PC-3 (cell line): Measurements from ENCODE around the gene FAM174B.

Source experiments
- CTCF ChIP-seq: fragments of 300-600 bp; sonication (generic); conservative IDR thresholded peaks from 2 replicates; pipeline ENCODE4 v1.5.1; 2017; ENCODE audit warnings: antibody characterized with exemption, low read depth, mild to moderate bottlenecking, low read length
- EZH2phosphoT487 ChIP-seq: fragments of 300-600 bp; sonication (generic); IDR thresholded peaks from 2 replicates; pipeline ENCODE4 v1.6.1; 2018; ENCODE audit warnings: mild to moderate bottlenecking, antibody characterized with exemption, low read length, borderline replicate concordance

- TF ChIP-seq EZH2phosphoT487 (no peak), CTCF (no peak)
Observed at GRCh38 chr15:92661069-92661468, 5.5 kb upstream of the FAM174B start.
